Suprapubic skin (tissue), 4 donors: ENCODE data around the gene IRF6. TPM values are rescaled to one million over a fixed set of nuclear protein-coding genes. Genes with fewer than 3 reads are reported as not detected.

ENCODE experiments used
- DNase-seq, 2 donors: peaks; one replicate each; pipeline ENCODE4 v3.0.0-alpha.2; 2019; ENCODE audit warnings: low spot score in 2 of 2
- H3K27ac ChIP-seq: fragments of 200-600 bp; sonication (generic); one replicate; pipeline ENCODE4 v1.5.1; 2019
- H3K27me3 ChIP-seq: fragments of 200-600 bp; sonication (generic); one replicate; pipeline ENCODE4 v1.5.1; 2019
- H3K36me3 ChIP-seq: fragments of 200-600 bp; sonication (generic); one replicate; pipeline ENCODE4 v1.5.1; 2019
- H3K4me1 ChIP-seq: fragments of 200-600 bp; sonication (generic); one replicate; pipeline ENCODE4 v1.5.1; 2019
- H3K4me3 ChIP-seq: fragments of 200-600 bp; sonication (generic); one replicate; pipeline ENCODE4 v1.5.1; 2019; ENCODE audit warnings: mild to moderate bottlenecking
- H3K9me3 ChIP-seq: fragments of 200-600 bp; sonication (generic); one replicate; pipeline ENCODE4 v1.5.1; 2019
- EP300 ChIP-seq: sonication (generic); formaldehyde crosslinking; IDR thresholded peaks from one replicate; pipeline ENCODE4 v1.6.1; 2017; ENCODE audit warnings: antibody characterized with exemption
- POLR2A ChIP-seq, 2 donors: fragments of 450-650 bp; IDR thresholded peaks; one replicate each; pipeline ENCODE4 v1.6.1; 2017; ENCODE audit warnings: antibody characterized with exemption in 2 of 2, mild to moderate bottlenecking in 2 of 2, moderate library complexity in 2 of 2
- POLR2AphosphoS5 ChIP-seq, 3 donors: sonication (generic); formaldehyde crosslinking; IDR thresholded peaks; one replicate each; pipeline ENCODE4 v1.6.1; 2017; ENCODE audit warnings: antibody characterized with exemption in 3 of 3
- WGBS: methylation state at CpG from one replicate; pipeline ENCODE4 v1.1.5; 2018; 5-methylcytosine and 5-hydroxymethylcytosine counted together
- total RNA-seq, 4 donors: library from RNA; depleted of rRNA; stranded (reverse); fragments of >200 nt; gene quantifications; one replicate each; pipeline ENCODE4 v1.1.0, GENCODE V29; 2016
- TF ChIP-seq, protein P1 (sequence below), 2 donors: fragments of 200-600 bp in 1 of 2; fragments of 450-650 bp in 1 of 2; sonication (generic) in 1 of 2; IDR thresholded peaks; one replicate each; pipeline ENCODE4 v1.5.1; 2016 to 2019; ENCODE audit warnings: antibody characterized with exemption in 2 of 2, mild to moderate bottlenecking in 1 of 2, moderate library complexity in 1 of 2

The IRF6 gene
- total RNA-seq, 4 donors from 2014 or later, result 195 to 235 (median 227) TPM

DNA sequence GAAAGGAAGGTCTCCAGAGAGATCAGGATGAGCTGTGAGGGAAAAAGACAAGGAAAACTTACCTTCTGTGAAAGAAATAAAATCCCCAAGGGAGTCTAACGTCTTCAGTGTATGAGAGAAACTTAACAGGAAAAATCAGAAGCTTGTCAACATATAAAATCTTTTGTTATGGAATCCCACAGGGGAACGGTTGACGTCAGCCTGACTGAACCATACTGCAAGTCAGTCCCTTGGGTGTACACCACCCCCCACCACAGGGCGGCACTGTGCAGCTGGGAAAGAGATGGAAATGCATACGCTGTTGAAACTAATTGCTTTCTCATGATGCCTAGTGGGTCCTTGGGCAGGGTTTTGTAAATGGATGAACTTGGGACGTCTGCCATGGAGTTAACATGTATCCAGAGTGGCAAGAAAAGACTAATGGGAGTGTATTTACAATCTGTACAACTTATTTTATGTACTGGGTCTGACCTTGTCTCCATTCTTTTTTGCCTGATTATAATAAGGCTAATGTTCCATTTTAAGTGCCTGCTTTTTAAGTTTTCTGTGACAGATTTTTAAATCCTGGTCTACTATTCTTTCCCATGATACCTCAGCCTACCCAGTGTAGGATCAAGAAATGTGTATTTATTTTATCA, 44.5 kb upstream of the IRF6 start:
- no peak for DNase-seq
- Histone ChIP-seq H3K4me1 (no peaks in the 10 kb centered on the region), H3K9me3 (no peaks in the 10 kb centered on the region), H3K27me3 (no peaks in the 10 kb centered on the region), H3K4me3 (no peak overlapping the region), H3K36me3 (peaks cover 82% of the 10 kb centered on the region), H3K27ac (no peak overlapping the region)
- WGBS, result 59% methylated on average over 6 of the region's 6 CpGs
- no peak for TF ChIP-seq POLR2AphosphoS5 (IDR thresholded peaks at IDR 0.05)
- TF ChIP-seq EP300, result no peak
- no peak for TF ChIP-seq POLR2A (IDR thresholded peaks at IDR 0.05)
- TF ChIP-seq, protein P1, sequence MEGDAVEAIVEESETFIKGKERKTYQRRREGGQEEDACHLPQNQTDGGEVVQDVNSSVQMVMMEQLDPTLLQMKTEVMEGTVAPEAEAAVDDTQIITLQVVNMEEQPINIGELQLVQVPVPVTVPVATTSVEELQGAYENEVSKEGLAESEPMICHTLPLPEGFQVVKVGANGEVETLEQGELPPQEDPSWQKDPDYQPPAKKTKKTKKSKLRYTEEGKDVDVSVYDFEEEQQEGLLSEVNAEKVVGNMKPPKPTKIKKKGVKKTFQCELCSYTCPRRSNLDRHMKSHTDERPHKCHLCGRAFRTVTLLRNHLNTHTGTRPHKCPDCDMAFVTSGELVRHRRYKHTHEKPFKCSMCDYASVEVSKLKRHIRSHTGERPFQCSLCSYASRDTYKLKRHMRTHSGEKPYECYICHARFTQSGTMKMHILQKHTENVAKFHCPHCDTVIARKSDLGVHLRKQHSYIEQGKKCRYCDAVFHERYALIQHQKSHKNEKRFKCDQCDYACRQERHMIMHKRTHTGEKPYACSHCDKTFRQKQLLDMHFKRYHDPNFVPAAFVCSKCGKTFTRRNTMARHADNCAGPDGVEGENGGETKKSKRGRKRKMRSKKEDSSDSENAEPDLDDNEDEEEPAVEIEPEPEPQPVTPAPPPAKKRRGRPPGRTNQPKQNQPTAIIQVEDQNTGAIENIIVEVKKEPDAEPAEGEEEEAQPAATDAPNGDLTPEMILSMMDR (IDR thresholded peaks at IDR 0.05), result peak in 1 of 2 donors; percentile 46

DNA sequence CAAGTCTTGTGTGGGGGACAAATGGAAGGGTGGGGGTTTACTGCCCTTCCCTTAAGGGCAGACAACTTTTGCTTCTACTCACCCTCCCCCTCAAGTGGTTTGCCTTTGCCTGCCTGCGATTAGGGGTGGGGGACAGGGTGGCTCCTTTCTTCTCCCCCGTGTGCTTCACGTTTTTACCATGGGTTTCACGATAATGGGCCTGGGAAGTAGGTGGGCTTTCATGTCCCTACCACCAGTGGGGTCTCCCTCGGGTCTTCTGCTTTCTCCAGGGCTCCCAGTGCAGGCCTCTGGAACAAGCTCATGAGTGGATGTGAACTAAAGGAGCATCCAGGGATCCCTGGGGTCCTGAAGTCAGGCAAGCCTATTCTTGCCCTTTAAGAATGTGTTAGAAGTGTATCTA, 43.4 kb upstream of the IRF6 start:
- no peak for TF ChIP-seq EP300
- no peak for TF ChIP-seq POLR2AphosphoS5 (IDR thresholded peaks at IDR 0.05)
- TF ChIP-seq POLR2A (IDR thresholded peaks at IDR 0.05), result no peak
- TF ChIP-seq, protein P1 (IDR thresholded peaks at IDR 0.05), result no peak

DNA sequence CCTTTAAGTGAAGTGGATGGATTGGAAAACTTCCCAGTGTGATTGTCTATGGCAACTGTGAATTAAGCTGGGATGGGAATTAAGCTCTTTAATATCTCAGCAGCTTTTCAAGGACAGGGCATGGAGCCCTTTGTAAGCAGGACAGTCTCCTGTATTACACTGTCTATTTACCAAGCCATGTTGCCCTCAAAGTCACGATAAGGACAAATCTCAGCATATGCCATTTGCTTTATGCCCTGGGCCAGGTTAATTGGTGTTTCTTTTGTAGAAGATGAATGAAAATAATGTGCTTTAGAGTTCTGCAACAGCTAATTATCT, 39.4 kb upstream of the IRF6 start:
- no peak overlapping the region for H3K4me3 ChIP-seq
- TF ChIP-seq EP300, result no peak
- TF ChIP-seq POLR2AphosphoS5 (IDR thresholded peaks at IDR 0.05), result no peak
- TF ChIP-seq POLR2A (IDR thresholded peaks at IDR 0.05), result no peak
- TF ChIP-seq, protein P1 (IDR thresholded peaks at IDR 0.05), result no peak
- peaks cover under 1% of the 10 kb centered on the region for H3K4me1 ChIP-seq
- peaks cover 89% of the 10 kb centered on the region for H3K36me3 ChIP-seq
- WGBS, result 94% methylated on average over 1 of the region's 1 CpG
- DNase-seq, result no peak
- no peaks in the 10 kb centered on the region for H3K27me3 ChIP-seq
- H3K27ac ChIP-seq, result no peak overlapping the region
- no peaks in the 10 kb centered on the region for H3K9me3 ChIP-seq

More for the DNA sequence above, 43.4 kb upstream of the IRF6 start:
- Histone ChIP-seq H3K27ac (no peak overlapping the region), H3K9me3 (no peaks in the 10 kb centered on the region), H3K4me1 (no peaks in the 10 kb centered on the region), H3K4me3 (no peak overlapping the region), H3K36me3 (peaks cover 90% of the 10 kb centered on the region), H3K27me3 (no peaks in the 10 kb centered on the region)
- WGBS, result 94% methylated on average over 5 of the region's 5 CpGs
- no peak for DNase-seq

DNA sequence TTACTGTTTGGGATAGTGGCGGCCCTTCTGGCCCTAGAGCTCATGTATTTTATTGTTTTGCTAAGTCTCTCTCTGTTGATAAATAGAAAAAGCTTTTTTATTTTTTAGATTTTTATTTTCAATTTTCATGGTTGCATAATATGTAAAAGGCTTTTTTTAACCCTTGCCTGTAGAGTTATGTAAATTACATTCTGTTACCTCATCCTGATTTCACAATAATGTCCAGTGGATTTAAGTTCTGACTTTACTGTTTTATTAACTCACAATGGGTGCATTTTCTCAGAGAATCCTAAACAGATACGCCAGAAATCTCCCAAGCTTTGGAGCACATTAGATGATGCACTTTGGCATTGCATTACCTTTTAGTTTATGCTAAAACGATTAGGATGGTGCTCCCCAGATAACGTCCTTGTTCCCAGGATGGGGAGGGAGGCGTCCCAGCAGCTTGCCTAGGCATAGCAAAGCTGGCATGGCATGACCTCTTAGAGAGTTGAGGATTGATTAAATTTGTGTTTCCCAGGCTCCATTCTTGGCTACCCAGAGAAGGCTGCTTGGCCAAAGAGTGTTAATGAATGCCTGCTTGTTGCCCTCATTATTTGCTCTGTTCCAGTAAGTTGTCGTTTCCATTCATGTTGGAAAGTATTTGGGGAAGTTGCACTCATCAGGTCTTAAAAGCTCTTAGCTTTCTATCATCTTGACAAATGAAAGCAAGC, 38.9 kb upstream of the IRF6 start:
- H3K9me3 ChIP-seq, result no peaks in the 10 kb centered on the region
- WGBS, result 77% methylated on average over 6 of the region's 6 CpGs

DNA sequence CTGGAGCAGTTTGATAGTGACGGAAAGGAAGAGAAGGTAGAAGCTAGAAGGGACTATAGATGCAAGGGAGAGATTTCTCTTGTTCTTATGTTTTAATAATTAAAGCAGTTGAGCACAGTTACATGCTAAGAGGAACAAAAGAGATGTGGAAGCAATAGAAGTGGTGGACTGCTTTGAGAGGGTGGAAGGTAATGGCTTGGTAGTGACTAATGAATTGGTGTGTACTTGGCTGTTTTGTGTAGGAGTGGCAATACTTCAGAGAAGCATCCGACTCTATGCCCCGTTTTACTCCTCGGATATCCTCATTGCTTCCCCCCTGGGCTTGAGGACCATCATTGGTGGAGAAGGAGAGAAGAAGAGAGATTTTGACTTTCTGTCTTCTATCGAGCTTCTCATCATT, 34.7 kb upstream of the IRF6 start:
- H3K4me1 ChIP-seq, result peaks cover 13% of the 10 kb centered on the region
- H3K36me3 ChIP-seq, result peaks cover 97% of the 10 kb centered on the region
- no peak for DNase-seq
- WGBS, result 89% methylated on average over 5 of the region's 5 CpGs
- H3K27me3 ChIP-seq, result no peaks in the 10 kb centered on the region
- no peak overlapping the region for H3K4me3 ChIP-seq
- peak overlapping the region; percentile 18 for H3K27ac ChIP-seq
- no peaks in the 10 kb centered on the region for H3K9me3 ChIP-seq
- TF ChIP-seq EP300 (no peak), POLR2AphosphoS5 (IDR thresholded peaks at IDR 0.05) (no peak), POLR2A (IDR thresholded peaks at IDR 0.05) (no peak)
- TF ChIP-seq, protein P1 (IDR thresholded peaks at IDR 0.05), result no peak

More for the DNA sequence above, 38.9 kb upstream of the IRF6 start:
- H3K4me1 ChIP-seq, result peaks cover 5% of the 10 kb centered on the region
- H3K36me3 ChIP-seq, result peaks cover 92% of the 10 kb centered on the region
- no peak for TF ChIP-seq POLR2A (IDR thresholded peaks at IDR 0.05)
- H3K27ac ChIP-seq, result no peak overlapping the region
- no peak for DNase-seq
- no peak overlapping the region for H3K4me3 ChIP-seq
- H3K27me3 ChIP-seq, result no peaks in the 10 kb centered on the region
